GM19238 (cell line): ENCODE measurements around the gene ATP2C2.
"Not testable (repeated sequence)": the region's sequence is repeated elsewhere in the genome, so short reads cannot be mapped to it uniquely, and the experiment has no call there.

ENCODE experiments used
- DNase-seq: peaks from one replicate; pipeline ENCODE4 v3.0.0; 2011; ENCODE audit warnings: low spot score; ENCODE audit not compliant: insufficient read length

ATP2C2 gene

GRCh38 chr16:84396082-84396481 is 27.7 kb downstream of the ATP2C2 start:
- DNase-seq: not testable (repeated sequence)

GRCh38 chr16:84396537-84397008 is 28.2 kb downstream of the ATP2C2 start:
- no peak for DNase-seq

- no peak for DNase-seq
These were observed 28.8 kb downstream of the ATP2C2 start for GRCh38 chr16:84397090-84397489.

DNA sequence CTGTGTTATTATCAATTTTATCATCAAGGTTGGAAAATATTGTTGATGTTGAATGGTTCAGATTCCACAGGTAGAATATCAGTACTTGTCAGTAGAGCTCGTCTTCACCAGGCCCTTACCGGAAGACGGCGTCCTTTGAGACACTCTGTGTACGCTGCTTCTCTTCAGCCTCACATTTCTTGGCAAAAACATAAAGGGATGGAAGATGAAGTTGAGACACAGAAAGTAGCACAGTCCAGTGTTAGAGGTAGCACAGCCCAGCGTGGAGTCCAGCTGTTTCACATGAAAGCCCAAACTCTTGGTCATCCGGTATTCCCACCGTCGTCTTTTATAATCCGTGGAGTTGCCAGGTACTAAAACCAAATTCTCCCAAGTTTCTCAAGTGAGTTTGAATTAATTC is 30.4 kb downstream of the ATP2C2 start:
- no peak for DNase-seq

- DNase-seq: not testable (repeated sequence)
These were observed 31.6 kb downstream of the ATP2C2 start for GRCh38 chr16:84399912-84400311.

DNA sequence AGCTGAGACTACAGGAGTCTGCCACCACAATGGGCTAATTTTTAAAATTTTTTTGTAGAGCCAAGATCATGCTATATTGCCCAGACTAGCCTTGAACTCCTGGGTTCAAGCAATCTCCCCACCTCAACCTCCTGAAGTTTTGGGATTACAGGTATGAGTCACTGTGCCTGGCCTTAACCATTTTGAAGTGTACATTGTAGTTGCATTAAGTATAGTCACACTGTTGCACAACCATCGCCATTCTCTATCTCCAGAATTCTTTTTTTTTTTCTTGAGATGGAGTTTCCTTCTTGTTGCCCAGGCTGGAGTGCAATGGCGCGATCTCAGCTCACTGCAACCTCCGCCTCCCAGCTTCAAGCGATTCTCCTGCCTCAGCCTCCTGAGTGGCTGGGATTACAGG is 35.1 kb downstream of the ATP2C2 start:
- not testable (repeated sequence) for DNase-seq

- DNase-seq: no peak
These were observed 36.0 kb downstream of the ATP2C2 start for GRCh38 chr16:84404324-84404723.

DNA sequence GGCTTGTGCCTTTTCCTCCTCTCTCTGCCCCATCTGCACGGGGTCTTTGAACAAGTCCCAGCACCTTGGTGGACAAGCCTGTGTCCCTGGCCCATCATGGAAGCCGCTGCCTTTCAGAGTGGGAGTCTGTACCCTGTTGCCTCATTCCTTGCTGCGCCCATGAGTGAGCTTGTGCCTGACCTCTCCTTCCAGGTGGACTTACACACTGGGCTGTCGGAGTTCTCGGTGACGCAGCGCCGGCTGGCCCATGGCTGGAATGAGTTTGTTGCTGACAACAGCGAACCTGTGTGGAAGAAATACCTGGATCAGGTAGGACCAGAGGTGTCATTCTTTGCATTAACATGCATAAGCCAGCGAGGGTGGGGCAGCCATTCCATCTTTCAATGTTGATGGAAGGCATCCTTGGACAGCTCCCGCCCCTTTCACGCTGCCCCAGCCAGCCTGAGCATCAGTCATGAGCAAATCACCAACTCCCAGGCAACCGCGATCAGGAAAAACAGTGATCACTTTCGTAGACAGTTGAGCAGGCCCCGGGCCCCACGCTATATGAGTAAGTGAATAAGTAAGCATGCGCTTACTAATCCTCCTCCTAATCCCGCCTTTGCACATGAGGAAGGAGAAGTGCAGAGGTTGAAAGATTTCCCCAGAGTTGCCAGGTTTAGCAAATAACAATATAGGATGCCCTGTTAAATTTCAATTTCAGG is 36.8 kb downstream of the ATP2C2 start:
- DNase-seq: no peak

GRCh38 chr16:84406006-84406963 is 37.9 kb downstream of the ATP2C2 start:
- no peak for DNase-seq

GRCh38 chr16:84407588-84408313 is 39.4 kb downstream of the ATP2C2 start:
- no peak for DNase-seq

DNA sequence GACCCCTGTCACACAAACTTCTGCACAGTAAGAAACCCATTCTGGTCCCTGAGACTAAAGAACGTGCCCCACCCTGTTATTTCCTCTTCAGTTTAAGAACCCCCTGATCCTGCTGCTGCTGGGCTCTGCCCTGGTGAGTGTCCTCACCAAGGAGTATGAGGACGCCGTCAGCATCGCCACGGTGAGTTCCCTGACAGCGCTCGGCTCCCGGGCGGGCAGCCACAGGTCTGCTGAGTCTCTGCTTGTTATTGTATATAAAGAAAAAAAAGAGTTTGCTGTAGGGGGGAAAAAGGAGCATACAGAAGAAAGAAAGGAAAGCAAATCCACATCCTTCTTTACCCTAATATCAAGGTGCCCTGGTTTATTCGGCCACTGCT is 40.0 kb downstream of the ATP2C2 start:
- DNase-seq: no peak

DNA sequence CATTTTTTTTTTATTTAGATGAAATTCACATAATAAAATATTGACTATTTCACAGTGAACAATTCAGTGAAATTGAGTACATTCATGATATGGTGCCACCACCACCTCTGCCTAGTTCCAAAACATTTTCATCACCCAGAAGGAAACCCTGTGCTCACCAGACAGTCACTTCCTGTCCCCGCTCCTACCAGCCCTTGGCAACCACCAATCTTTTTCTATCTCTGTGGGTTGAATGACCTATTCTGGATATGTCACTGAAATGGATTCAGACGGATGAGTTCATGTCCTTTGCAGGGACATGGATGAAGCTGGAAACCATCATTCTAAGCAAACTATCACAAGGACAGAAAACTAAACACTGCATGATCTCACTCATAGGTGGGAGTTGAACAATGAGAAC is 40.5 kb downstream of the ATP2C2 start:
- DNase-seq: no peak

GRCh38 chr16:84410361-84411138 is 42.2 kb downstream of the ATP2C2 start:
- no peak for DNase-seq

DNA sequence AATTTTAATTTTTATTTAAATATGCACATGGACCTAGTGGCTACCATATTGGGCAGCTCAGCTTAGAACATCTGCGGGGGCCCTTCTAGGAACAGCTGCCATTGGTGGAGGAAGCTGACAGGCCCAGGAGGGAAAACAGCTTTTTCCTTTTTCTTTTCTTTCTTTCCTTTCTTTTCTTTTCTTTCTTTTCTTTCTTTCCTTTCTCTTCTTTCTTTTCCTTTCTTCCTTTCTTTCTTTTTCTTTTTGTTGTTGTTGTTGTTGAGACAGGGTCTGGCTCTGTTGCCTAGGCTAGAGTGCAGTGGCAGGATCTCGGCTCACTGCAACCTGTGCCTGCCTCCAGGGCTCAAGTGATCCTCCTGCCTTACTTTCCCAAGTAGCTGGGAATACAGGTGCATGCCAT is 43.4 kb downstream of the ATP2C2 start:
- DNase-seq: no peak

GRCh38 chr16:84412262-84412661 is 43.9 kb downstream of the ATP2C2 start:
- no peak for DNase-seq

- no peak for DNase-seq
These were observed 45.1 kb downstream of the ATP2C2 start for GRCh38 chr16:84413244-84414004.

DNA sequence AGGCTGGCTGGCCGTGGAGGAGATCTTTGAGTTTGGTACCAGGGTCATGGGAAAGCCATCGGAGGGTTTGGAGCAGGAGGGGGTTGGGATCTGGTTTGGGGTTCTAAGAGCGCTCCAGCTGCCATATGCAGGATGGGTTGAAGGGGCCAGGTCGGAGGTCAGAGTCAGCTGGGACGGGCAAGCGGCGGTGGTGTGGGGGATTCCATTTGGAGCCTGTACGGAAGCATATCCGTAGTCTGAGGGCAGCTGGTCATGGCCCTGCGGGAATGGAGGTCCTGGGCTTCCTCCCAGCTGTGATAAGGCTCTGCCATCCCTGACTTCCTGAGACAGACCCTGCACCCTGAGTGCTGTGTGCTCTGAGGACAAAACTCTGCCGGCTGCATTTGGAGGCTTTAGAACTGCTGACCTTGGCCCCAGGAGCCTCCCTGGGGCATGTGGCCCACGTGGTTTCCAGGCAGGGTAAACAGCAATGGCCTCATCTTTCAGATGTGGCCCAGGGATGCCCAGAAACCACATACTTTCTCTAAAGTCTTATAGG is 46.5 kb downstream of the ATP2C2 start:
- DNase-seq: no peak

- DNase-seq: no peak
These were observed 48.3 kb downstream of the ATP2C2 start for GRCh38 chr16:84416407-84417321.
